KOPT-K1 (cell line): ENCODE data around the gene TREH.
"Not testable (repeated sequence)": the region's sequence is repeated elsewhere in the genome, so short reads cannot be mapped to it uniquely, and the experiment has no call there.

ENCODE experiments used
- H3K27ac ChIP-seq: fragments of 200-600 bp; sonication (generic); 2 replicates; pipeline ENCODE4 v1.5.1; 2016; ENCODE audit warnings: antibody characterized with exemption, mild to moderate bottlenecking, low read depth, low read length; ENCODE audit not compliant: poor library complexity, severe bottlenecking
- H3K36me3 ChIP-seq: fragments of 200-600 bp; sonication (generic); 2 replicates; pipeline ENCODE4 v1.5.1; 2017; ENCODE audit warnings: antibody characterized with exemption, mild to moderate bottlenecking, low read length, moderate library complexity; ENCODE audit not compliant: insufficient read depth
- H3K9me3 ChIP-seq: fragments of 200-600 bp; sonication (generic); 2 replicates; pipeline ENCODE4 v1.5.1; 2017; ENCODE audit warnings: antibody characterized with exemption, low read length, mild to moderate bottlenecking; ENCODE audit not compliant: insufficient read depth, poor library complexity, severe bottlenecking

The TREH gene

GRCh38 chr11:118679483-118679882 lies at the start of gene TREH:
TSS of gene TREH (minus strand) at chr11:118679650. CDS start at chr11:118679627, 23 bp downstream.
- Histone ChIP-seq H3K9me3 (peaks cover 19% of the 10 kb centered on the region), H3K27ac (no peak within 1 kb of the TSS), H3K36me3 (no peaks in the 10 kb centered on the region)

- not testable (repeated sequence) for H3K27ac ChIP-seq, H3K9me3 ChIP-seq, H3K36me3 ChIP-seq
Observed at GRCh38 chr11:118728112-118728511, 48.7 kb upstream of the TREH start.

DNA sequence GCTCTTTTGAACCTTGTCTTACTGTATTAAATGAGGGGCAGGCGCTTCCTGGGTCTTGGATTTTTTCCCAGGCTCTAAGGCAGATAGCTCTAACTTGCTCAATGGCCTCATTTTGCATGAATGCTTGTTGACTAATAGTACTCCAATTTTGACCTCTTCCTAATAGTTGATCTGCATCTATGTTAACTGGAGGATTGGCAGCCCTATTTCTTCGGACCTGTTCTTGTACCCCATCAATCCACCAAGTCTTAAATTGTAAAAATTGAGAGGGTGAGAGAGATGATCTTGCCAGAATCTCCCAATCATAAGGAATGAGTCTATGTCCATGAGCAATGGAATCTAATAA lies 48.2 kb upstream of the TREH start:
- not testable (repeated sequence) for H3K9me3 ChIP-seq, H3K36me3 ChIP-seq, H3K27ac ChIP-seq

DNA sequence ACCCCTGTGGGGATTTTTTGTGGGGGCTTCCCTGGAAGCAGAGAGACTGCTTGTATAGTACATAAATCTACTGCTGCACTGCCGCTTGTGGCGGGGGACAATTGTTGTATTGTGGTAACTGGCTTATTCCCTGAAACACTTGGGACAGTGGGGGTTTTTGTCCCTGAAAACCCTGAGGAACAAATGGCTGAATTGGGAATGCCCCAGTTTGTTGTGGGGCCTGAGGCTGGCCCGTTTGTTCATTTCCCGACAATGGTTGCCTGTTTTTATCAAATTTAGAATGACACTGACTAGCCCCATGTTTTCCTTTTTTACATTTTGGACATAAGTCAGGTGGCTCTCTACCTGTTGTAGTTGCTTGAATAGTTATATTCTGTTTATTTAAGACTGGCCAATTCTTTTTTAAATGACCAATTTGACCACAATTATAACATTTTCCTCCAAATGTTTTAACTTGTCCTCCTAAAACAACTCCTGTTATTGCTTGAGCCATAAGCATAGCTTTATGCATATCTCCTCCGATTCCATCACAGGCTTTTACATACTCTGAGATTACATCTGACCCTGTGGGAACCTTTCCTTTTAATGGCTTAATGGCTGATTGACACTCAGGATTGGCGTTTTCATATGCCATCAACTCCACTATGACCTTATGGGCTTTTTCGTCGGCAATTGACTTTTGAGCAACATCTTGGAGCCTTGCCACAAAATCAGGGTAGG lies 47.7 kb upstream of the TREH start:
- H3K27ac ChIP-seq, H3K9me3 ChIP-seq, H3K36me3 ChIP-seq: not testable (repeated sequence)

GRCh38 chr11:118721478-118722015 lies 42.1 kb upstream of the TREH start:
- not testable (repeated sequence) for H3K9me3 ChIP-seq, H3K27ac ChIP-seq, H3K36me3 ChIP-seq

DNA sequence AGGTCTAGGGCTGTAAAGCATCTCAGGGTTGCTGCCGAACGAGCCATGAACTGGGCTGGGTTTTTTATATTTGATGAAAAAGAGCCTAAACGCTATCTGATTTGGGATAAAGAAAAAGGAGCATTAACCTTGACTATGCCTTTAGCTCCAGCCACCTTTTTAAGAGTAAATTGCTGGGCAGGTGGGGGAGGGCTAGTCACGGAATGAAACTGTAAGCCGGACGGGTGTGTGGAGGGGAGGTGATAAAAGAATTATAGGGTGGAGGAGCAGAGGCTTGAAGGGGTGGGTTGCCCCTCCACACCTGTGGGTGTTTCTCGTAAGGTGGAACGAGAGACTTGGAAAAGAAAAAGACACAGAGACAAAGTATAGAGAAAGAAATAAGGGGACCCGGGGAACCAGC lies 41.3 kb upstream of the TREH start:
- H3K36me3 ChIP-seq, H3K9me3 ChIP-seq, H3K27ac ChIP-seq: not testable (repeated sequence)

DNA sequence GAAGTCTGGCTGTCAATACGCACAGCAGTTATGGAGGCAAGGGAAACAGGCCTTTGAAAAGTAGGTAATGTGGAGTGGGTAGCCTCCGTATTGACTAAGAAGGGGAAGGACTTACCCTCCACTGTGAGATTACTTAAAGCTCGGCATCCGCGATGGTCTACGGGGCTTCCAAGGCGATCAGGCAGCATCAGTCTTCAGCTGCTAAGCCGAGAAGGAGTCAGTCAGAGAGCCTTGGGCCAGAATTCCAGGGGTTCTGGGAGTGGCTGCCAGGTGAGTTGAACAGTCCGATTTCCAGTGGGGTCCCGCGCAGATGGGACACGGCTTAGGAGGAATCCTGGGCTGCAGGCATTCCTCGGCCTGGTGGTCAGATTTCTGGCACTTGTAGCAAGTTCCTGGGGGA lies 40.6 kb upstream of the TREH start:
- not testable (repeated sequence) for H3K9me3 ChIP-seq, H3K27ac ChIP-seq, H3K36me3 ChIP-seq

DNA sequence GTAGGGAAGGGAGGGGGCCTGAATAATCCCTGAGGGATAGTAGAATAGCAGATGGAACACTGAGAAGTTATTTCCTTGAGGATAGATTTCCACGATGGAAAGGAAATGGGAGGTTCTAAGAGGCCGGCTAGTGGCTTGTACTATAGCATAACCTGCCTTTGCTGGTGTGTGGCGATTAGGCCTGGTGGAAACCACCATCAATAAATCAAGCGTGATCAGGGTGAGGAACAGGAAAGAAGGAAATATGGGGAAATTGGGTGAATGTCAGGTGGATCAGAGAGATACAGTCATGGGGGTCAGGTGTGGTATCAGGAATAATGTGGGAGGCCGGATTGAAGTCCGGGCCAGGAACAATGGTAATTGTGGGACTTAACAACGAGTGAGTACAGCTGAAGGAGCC lies 39.1 kb upstream of the TREH start:
- not testable (repeated sequence) for H3K9me3 ChIP-seq, H3K27ac ChIP-seq, H3K36me3 ChIP-seq

- not testable (repeated sequence) for H3K9me3 ChIP-seq, H3K27ac ChIP-seq, H3K36me3 ChIP-seq
Observed at GRCh38 chr11:118717733-118718132, 38.3 kb upstream of the TREH start.

GRCh38 chr11:118717221-118717620 lies 37.8 kb upstream of the TREH start:
- H3K9me3 ChIP-seq, H3K36me3 ChIP-seq, H3K27ac ChIP-seq: not testable (repeated sequence)

GRCh38 chr11:118715837-118716260 lies 36.4 kb upstream of the TREH start:
- H3K27ac ChIP-seq, result no peak overlapping the region
- H3K36me3 ChIP-seq, result no peaks in the 10 kb centered on the region

DNA sequence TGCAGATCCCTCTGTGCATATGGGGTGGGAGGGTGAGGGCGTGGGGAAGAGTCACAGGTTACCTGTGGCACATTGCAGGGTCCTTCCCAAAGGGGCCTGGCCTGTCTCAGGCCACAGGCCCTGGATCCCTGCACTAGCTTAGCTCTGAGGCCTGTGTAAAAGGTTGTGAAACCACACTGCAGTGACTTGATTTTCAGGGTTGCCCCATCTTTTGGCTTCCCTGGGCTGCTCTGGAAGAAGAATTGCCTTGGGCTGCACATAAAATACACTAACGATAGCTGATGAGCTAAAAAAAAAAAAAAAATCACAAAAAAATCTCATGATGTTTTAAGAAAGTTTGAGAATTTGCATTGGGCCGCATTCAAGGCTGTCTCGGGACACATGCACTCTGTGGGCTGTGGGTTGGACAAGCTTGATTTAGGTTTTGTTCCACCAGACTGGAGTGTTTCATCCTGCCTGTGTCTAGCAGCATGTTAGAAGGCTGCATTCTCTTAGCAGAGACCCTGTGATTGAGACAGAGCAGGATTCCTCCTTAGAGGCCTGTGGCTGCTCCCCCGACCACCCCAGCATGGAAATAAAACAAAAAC lies 35.9 kb upstream of the TREH start:
- Histone ChIP-seq H3K9me3 (no peaks in the 10 kb centered on the region), H3K27ac (no peak overlapping the region), H3K36me3 (no peaks in the 10 kb centered on the region)

More at GRCh38 chr11:118715837-118716260, 36.4 kb upstream of the TREH start:
- H3K9me3 ChIP-seq, result no peaks in the 10 kb centered on the region

GRCh38 chr11:118714816-118715215 lies 35.4 kb upstream of the TREH start:
- Histone ChIP-seq H3K36me3 (no peaks in the 10 kb centered on the region), H3K9me3 (no peaks in the 10 kb centered on the region), H3K27ac (no peak overlapping the region)

DNA sequence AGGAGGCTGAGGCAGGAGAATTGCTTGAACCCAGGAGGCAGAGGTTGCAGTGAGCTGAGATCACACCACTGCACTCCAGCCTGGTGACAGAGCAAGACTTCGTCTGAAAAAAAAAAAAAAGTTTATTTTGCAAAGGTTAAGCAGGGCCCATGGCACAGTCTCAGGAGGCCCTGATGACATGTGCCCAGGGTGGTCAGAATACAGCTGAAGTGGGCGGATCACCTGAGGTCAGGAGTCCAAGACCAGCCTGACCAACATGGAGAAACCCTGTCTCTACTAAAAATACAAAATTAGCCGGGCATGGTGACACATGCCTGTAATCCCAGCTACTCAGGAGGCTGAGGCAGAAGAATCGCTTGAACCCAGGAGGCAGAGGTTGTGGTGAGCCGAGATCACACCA lies 35.0 kb upstream of the TREH start:
- H3K36me3 ChIP-seq, H3K27ac ChIP-seq, H3K9me3 ChIP-seq: not testable (repeated sequence)

- Histone ChIP-seq H3K27ac (no peak overlapping the region), H3K36me3 (no peaks in the 10 kb centered on the region), H3K9me3 (no peaks in the 10 kb centered on the region)
Observed at GRCh38 chr11:118708296-118708695, 28.8 kb upstream of the TREH start.

GRCh38 chr11:118706546-118706825 lies 27.0 kb upstream of the TREH start:
- no peaks in the 10 kb centered on the region for H3K9me3 ChIP-seq
- no peak overlapping the region for H3K27ac ChIP-seq
- H3K36me3 ChIP-seq, result no peaks in the 10 kb centered on the region
